ENCODE results near the gene GFI1B. TPM values are rescaled to one million over a fixed set of nuclear protein-coding genes. Genes with fewer than 3 reads are reported as not detected.
"Not testable (repeated sequence)": the region's sequence is repeated elsewhere in the genome, so short reads cannot be mapped to it uniquely, and the experiment has no call there.

GFI1B gene
- total RNA-seq, 1 donor, result under 0.01 TPM

- H3K4me3 ChIP-seq (ENCODE audit: low read depth, low read length), result no peak overlapping the region
- no peak for DNase-seq (ENCODE audit: low read depth)
- TF ChIP-seq CTCF (IDR thresholded peaks at IDR 0.05; ENCODE audit: insufficient read depth, low read depth, low read length), result no peak
Observed at GRCh38 chr9:133037775-133038515, 59.5 kb downstream of the GFI1B start.

GRCh38 chr9:133040892-133041479 is 62.5 kb downstream of the GFI1B start:
- peak; percentile 42 for DNase-seq (ENCODE audit: low read depth)
- not testable (repeated sequence) for H3K4me3 ChIP-seq (ENCODE audit: low read depth, low read length)
- peak; percentile 67 for TF ChIP-seq CTCF (IDR thresholded peaks at IDR 0.05; ENCODE audit: insufficient read depth, low read depth, low read length)

Small RNAs within 50 kb of the gene (small RNA-seq; reads per million reads assigned to genes)
- gene AL593851.1 (not detected), gene MIR548AW (0.66 reads per million), gene RNU7-21P (not detected)

Other genes with a start within 250 kb of the GFI1B start
- gene AK8, start 100.4 kb upstream of the GFI1B start, total RNA-seq, result 0.32 TPM in 1 of 2 replicates, not detected in the other
- gene SPACA9, start 99.8 kb upstream of the GFI1B start, total RNA-seq, result 2.2 and 2.6 TPM in 2 replicates
- gene TSC1, start 34.1 kb upstream of the GFI1B start, total RNA-seq, result 51.9 and 65.2 TPM in 2 replicates
- gene GTF3C5, start 52.3 kb downstream of the GFI1B start, total RNA-seq, result 30.7 and 32.2 TPM in 2 replicates
- under 0.01 TPM in 2 replicates for gene CEL, start 83.3 kb downstream of the GFI1B start, total RNA-seq
- 13.8 and 17.4 TPM in 2 replicates for gene RALGDS, start 142.5 kb downstream of the GFI1B start, total RNA-seq
- 4.7 and 5.8 TPM in 2 replicates for gene GBGT1, start 185.2 kb downstream of the GFI1B start, total RNA-seq
- not detected in 2 replicates for gene OBP2B, start 230.6 kb downstream of the GFI1B start, total RNA-seq

Measured in fibroblast of villous mesenchyme (primary cell).